HUES6 (cell line): ENCODE results near the gene ABHD16A.

ENCODE experiments used
- H3K27ac ChIP-seq: 2 replicates; pipeline ENCODE4 v1.7.0; 2013; ENCODE audit warnings: low read depth, mild to moderate bottlenecking, low read length, inconsistent platforms
- H3K27me3 ChIP-seq: 2 replicates; pipeline ENCODE4 v1.6.1; 2013; ENCODE audit warnings: low read length; ENCODE audit not compliant: control insufficient read depth, insufficient read depth
- H3K36me3 ChIP-seq: 2 replicates; pipeline ENCODE4 v1.6.1; 2013; ENCODE audit warnings: low read length; ENCODE audit not compliant: control insufficient read depth, insufficient read depth
- H3K4me1 ChIP-seq: 2 replicates; pipeline ENCODE4 v1.6.1; 2013; ENCODE audit warnings: low read length; ENCODE audit not compliant: control insufficient read depth, insufficient read depth
- H3K4me3 ChIP-seq: 2 replicates; pipeline ENCODE4 v1.5.1; 2013; ENCODE audit warnings: low read depth, low read length
- H3K9ac ChIP-seq: one replicate; pipeline ENCODE4 v1.6.1; 2013; ENCODE audit warnings: mild to moderate bottlenecking, low read length
- H3K9me3 ChIP-seq: 2 replicates; pipeline ENCODE4 v1.6.1; 2013; ENCODE audit warnings: low read depth, low read length; ENCODE audit not compliant: control insufficient read depth, insufficient read depth

The ABHD16A gene

DNA sequence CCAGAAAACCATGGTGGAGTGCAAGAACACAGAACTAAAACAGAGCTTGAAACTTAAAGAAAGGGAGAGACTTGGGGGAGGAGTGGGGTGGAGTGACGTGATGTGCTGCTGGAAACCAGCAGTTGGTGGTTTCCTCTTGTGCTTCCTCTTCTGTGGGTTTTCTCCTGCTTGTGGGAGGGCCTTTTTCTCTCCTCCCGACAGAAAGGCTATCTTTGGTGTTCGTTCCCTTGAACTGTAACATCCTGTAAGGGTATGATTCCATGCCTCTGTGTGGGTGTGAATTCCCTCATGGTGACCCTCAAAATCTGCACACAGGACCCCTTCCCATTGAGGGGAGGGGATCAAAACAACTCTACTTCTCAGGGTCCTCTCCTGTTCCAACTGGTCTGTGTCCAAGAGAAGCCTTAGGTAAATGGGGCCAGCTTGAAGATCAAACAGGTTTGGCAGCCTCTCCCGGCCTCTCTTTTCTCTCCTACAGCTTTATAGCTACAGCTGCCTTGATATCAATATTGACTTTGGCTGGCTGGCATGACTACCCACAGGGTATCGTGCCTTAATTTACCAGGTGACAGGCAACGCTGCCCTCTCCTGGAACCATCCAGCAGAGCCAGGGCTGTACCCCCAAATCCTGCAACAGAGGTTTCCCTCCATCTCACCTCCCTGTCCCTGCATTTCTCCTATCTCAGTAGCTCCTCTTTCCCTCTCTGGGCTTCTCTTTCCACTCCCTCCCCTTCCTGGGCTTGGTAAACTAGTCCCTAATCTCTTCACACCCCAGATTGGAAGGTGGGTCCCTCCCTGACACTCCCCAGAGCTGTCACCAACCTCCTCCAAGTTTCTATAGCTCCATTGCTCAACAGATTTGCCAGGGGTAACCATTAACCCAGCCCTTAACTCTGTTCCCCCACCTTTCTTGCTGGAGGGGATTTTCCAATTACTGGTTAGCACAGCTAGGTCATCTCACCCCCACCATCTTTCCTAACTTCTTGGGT, 35.2 kb upstream of the ABHD16A start:
- Histone ChIP-seq H3K9ac (peak overlapping the region; percentile 58), H3K9me3 (no peaks in the 10 kb centered on the region), H3K27ac (peak overlapping the region; percentile 41; the same call in 1 of the 2 replicates), H3K4me1 (peaks cover 40% of the 10 kb centered on the region), H3K4me3 (peak overlapping the region; percentile 31), H3K36me3 (peaks cover 31% of the 10 kb centered on the region), H3K27me3 (no peaks in the 10 kb centered on the region)

DNA sequence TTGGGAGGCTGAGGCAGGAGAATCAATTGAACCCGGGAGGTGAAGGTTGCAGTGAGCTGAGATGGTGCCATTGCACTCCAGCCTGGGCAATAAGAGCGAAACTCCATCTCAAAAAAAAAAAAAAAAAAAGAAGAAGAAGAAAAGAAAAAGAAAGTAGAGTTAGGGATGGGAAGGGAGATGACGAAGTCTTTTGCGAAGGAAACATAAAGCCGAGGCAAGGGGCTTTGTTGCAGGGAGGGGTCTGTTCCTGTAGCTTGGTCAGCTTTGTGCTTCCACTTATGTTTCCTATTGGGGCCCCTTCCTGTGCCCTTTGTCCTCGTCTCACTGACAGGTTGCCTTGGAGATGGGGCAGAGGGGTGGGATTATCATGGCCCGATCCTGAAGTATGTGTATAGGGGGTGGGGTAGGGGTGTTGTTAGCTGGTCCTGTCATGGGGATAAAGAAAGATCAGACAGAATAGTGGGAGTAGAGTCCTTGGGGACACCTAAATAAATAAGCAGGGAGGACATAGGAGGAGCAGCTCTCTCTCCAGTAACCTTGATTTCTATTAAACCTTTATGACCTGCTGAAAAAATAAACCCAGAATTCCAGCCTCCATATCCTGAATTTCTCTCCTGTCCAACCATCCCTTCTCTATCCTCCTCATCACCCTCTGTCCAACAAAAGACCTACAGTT, 34.3 kb upstream of the ABHD16A start:
- peak overlapping the region; percentile 41; the same call in 1 of the 2 replicates for H3K27ac ChIP-seq
- H3K27me3 ChIP-seq, result no peaks in the 10 kb centered on the region
- peaks cover 40% of the 10 kb centered on the region for H3K4me1 ChIP-seq
- H3K4me3 ChIP-seq, result peak overlapping the region; percentile 31; the same call in 1 of the 2 replicates
- peak overlapping the region; percentile 58 for H3K9ac ChIP-seq
- no peaks in the 10 kb centered on the region for H3K9me3 ChIP-seq
- H3K36me3 ChIP-seq, result peaks cover 29% of the 10 kb centered on the region

DNA sequence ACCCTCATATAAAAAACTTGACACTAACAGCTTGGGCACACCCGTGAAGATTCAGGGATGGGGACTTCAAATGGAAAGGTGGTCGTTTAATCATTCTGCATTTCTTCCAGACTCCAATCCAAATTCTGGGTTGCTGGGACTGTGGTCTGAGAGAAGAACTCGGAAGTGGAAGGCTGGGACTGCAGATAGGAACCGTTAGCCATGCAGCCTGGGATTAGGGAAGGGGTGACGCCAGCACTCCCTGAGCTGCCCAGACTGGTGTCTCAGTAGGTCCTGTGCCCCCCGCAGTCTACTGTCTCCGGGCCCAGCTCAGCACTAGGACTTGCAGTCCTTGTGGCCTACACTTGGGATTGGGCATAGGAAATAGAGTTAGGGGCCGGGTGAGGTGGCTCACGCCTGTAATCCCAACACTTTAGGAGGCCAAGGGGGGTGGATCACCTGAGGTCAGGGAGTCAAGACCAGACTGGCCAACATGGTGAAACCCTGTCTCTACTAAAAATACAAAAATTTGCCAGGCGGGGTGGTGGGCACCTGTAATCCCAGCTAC, 33.7 kb upstream of the ABHD16A start:
- peak overlapping the region; percentile 60; the same call in 1 of the 2 replicates for H3K27ac ChIP-seq
- no peaks in the 10 kb centered on the region for H3K9me3 ChIP-seq
- H3K4me1 ChIP-seq, result peaks cover 40% of the 10 kb centered on the region
- H3K4me3 ChIP-seq, result peak overlapping the region; percentile 82
- no peaks in the 10 kb centered on the region for H3K27me3 ChIP-seq
- H3K36me3 ChIP-seq, result peaks cover 29% of the 10 kb centered on the region
- H3K9ac ChIP-seq, result peak overlapping the region; percentile 78

DNA sequence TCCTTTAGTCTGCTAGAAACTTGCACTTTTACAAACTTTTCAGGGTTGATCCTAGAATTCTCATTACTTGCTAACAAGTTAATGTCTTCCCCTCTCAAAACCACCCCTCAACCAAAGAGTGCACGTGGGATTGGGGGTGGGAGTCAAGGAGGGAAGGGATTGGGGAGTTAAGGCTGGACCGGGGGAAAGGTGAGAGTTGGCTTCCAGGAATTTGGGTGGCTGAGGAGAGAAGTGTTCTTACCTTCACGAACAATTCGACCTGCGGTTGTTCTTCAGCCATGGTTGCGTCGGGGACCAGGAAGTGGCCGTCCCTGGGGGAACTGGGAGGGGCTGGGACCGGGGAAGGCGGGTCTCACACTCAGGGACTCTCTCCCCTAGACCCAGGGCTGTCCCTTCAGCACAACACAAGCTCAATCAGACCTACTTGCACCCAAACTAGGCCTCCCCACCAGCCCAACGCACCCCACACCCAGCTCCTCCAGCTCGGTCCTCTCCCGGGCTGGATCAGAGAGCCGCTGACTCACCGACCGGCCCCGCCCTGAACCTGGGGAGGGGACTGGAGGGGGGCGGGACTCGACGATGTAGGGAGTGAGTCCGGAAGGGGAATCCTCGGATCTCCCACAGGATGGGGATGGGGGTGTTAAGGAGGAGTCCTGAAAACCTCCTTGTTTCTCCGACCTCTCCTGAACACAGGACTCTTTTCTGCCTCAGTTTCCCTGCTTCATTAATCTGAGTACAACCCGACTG, 33.1 kb upstream of the ABHD16A start, which contains the start of gene CLIC1:
Gene CLIC1, minus strand, starts transcription at position 510 of the 747 bp plus-strand sequence. Its CDS starts 230 bp downstream, at position 280.
- Histone ChIP-seq H3K9me3 (no peaks in the 10 kb centered on the region), H3K27me3 (no peaks in the 10 kb centered on the region), H3K4me1 (peaks cover 40% of the 10 kb centered on the region), H3K27ac (peak within 1 kb of the TSS; percentile 60), H3K4me3 (peak within 1 kb of the TSS; percentile 82), H3K36me3 (peaks cover 30% of the 10 kb centered on the region), H3K9ac (peak within 1 kb of the TSS; percentile 78)

DNA sequence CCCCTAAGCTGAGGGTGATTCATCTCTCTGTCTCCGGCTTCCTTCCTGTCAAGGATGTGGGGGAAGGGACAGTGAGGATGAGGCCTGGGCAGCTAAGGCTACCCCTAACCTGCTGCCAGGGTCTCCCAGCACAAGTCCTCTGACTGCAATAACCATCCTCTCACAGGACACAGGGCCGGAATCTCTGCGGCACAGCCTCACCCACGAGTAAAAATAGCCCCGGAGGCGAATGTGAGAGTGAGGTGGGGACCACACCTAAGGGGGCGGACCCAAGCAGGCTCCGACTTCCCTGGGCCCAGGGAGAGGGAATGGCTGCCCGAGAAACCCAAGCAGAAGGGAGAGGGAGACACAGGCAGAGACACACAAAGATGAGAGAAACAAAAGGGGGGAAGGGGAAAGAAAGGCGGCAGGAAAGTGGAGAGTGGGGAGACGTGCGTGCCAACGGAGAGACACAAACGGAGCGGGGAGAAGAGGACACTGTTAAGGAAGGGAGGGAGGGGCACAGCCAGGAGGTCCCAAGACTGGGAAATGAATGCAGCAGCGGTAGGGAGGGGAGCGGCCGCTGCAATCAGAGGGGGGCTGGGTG, 31.8 kb upstream of the ABHD16A start:
- Histone ChIP-seq H3K4me1 (peaks cover 37% of the 10 kb centered on the region), H3K36me3 (peaks cover 36% of the 10 kb centered on the region), H3K9me3 (no peaks in the 10 kb centered on the region), H3K27ac (peak overlapping the region; percentile 61; the same call in 1 of the 2 replicates), H3K9ac (peak overlapping the region; percentile 78), H3K27me3 (no peaks in the 10 kb centered on the region), H3K4me3 (peak overlapping the region; percentile 82)

DNA sequence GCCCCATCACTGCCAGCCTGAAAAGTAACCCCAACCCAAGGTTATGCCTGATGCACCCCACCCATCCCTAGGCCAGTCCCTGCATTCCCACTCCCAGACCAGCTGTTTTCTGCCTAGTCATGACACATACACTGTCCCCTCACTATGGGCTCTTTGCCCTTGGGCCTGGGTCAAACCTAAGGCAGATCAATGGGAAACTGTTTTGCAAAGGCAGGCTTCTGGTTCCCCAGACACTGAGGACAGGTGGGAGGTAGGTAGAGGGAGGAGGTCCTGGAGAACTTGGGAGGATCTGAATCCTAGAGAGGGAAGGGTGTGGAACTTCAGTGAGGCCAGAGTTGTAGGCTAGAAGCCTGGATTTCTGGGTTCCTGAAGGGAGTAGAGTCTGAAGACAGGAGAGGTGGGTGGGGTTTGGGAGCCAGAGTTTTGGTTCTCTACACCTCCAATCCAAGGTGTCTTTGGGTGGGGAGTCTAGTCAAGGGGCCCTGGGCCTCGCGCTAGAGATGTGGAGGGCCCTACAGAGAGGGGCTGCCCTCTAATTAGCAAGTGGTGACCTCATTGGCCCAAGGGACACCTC, 31.2 kb upstream of the ABHD16A start:
- no peaks in the 10 kb centered on the region for H3K9me3 ChIP-seq
- peak overlapping the region; percentile 66; the same call in 1 of the 2 replicates for H3K27ac ChIP-seq
- H3K4me1 ChIP-seq, result peaks cover 37% of the 10 kb centered on the region
- peaks cover 36% of the 10 kb centered on the region for H3K36me3 ChIP-seq
- peak overlapping the region; percentile 82 for H3K4me3 ChIP-seq
- H3K27me3 ChIP-seq, result no peaks in the 10 kb centered on the region
- peak overlapping the region; percentile 78 for H3K9ac ChIP-seq

DNA sequence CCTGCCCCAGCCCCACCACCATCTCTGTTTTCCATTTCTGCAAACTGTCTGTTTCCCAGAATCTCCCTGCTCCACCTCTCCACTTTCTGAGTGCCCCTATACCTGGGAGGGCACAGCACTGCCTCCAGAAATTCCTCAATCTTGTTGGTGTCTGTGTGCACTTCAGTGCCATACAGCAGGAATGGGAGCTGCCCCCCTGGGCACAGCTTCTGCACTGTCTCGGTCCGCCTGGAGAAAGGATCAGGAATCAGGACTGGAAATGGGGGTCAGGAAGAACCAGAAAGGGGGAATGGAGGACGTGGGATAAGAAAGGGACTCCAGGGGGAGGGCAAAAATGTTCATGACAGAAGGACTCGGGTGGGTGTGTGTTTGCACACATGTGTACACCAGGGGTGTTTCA, 30.6 kb upstream of the ABHD16A start:
- no peaks in the 10 kb centered on the region for H3K27me3 ChIP-seq
- H3K36me3 ChIP-seq, result peaks cover 36% of the 10 kb centered on the region
- peak overlapping the region; percentile 82; the same call in 1 of the 2 replicates for H3K4me3 ChIP-seq
- H3K4me1 ChIP-seq, result peaks cover 40% of the 10 kb centered on the region
- H3K27ac ChIP-seq, result peak overlapping the region; percentile 66; the same call in 1 of the 2 replicates
- H3K9ac ChIP-seq, result no peak overlapping the region
- no peaks in the 10 kb centered on the region for H3K9me3 ChIP-seq

DNA sequence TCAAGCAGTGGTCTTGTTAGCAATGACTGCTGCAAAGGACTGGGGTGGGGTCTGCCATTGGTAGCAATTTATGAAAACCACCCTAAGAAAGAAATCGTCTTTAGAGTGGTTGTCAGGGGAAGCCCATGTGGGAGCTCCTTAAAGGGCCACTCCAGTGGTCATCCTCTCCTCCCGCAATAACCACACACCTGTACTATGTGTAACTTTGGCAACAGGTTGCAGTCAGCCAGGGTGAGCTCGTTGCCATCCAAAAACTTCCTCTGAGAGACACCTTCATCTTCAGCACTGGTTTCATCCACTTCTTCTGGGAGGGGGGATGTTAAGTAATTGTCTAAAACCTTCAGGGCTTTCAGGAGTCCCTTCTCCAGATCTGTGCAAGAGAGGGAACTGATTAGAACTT, 28.9 kb upstream of the ABHD16A start:
- Histone ChIP-seq H3K9me3 (no peaks in the 10 kb centered on the region), H3K27ac (no peak overlapping the region), H3K9ac (no peak overlapping the region), H3K4me1 (peaks cover 27% of the 10 kb centered on the region), H3K36me3 (peaks cover 45% of the 10 kb centered on the region), H3K27me3 (no peaks in the 10 kb centered on the region), H3K4me3 (no peak overlapping the region)

DNA sequence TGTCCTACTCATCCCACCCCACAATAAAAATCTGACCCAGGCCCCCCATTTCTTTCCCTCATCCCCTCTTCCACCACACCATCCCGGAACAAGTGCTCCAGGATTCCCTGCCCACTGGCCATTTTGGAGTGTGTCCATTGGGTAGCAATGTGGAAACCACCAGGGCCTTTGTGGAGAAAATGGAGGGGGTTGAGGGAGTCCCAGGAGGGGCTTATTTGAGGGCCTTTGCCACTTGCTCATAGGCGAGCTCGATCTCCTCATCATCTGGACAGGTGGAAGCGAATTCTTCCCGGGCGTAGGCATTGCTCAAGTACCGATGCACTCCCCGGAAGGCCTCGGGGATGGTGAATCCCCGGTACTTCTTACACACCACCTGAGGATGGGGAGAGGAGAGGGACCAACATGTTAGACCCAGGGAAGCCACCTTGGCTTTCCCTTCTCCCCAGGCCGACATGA, 27.5 kb upstream of the ABHD16A start:
- Histone ChIP-seq H3K27me3 (no peaks in the 10 kb centered on the region), H3K9me3 (no peaks in the 10 kb centered on the region), H3K27ac (no peak overlapping the region), H3K9ac (no peak overlapping the region), H3K4me1 (peaks cover 22% of the 10 kb centered on the region), H3K36me3 (peaks cover 58% of the 10 kb centered on the region), H3K4me3 (peak overlapping the region; percentile 98)
